HG03354 (cell line): ENCODE data around the gene UBL3.

Experiments used
- ATAC-seq: cut with Tn5 transposase; IDR thresholded peaks from one replicate; pipeline ENCODE4 v1.9.1; 2021; ENCODE audit warnings: mild to moderate bottlenecking; ENCODE audit not compliant: unreplicated experiment, poor library complexity, severe bottlenecking

UBL3 gene

DNA sequence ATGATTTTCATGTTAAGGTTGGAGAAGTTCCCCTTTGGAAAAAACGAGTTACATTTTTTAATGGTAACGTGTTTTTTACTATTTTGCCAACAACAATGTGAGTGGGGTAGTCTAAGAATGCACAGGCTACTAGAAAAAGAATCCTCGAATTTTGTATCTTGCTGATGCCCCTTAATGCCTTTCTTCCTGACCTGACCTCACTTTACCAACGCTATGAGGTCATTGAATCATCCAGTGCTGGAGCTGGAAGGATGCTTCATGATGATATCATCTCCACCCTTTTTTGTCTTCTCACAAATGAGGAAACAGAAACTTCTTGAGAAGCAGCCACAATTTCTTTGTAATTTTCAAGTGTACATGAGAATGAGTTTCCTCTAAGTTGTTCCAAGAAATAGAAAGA is 8.2 kb upstream of the UBL3 start:
- no peak for ATAC-seq

- no peak for ATAC-seq
Observed at GRCh38 chr13:29858231-29858630, 7.8 kb upstream of the UBL3 start.

GRCh38 chr13:29857085-29857484 is 6.7 kb upstream of the UBL3 start:
- ATAC-seq = no peak

GRCh38 chr13:29856426-29856825 is 6.0 kb upstream of the UBL3 start:
- no peak for ATAC-seq

- ATAC-seq = no peak
Observed at GRCh38 chr13:29855784-29856183, 5.4 kb upstream of the UBL3 start.

GRCh38 chr13:29855009-29855408 is 4.6 kb upstream of the UBL3 start:
- no peak for ATAC-seq

- no peak for ATAC-seq
Observed at GRCh38 chr13:29853131-29853530, 2.7 kb upstream of the UBL3 start.

GRCh38 chr13:29852472-29853054 is 2.1 kb upstream of the UBL3 start:
- no peak for ATAC-seq

DNA sequence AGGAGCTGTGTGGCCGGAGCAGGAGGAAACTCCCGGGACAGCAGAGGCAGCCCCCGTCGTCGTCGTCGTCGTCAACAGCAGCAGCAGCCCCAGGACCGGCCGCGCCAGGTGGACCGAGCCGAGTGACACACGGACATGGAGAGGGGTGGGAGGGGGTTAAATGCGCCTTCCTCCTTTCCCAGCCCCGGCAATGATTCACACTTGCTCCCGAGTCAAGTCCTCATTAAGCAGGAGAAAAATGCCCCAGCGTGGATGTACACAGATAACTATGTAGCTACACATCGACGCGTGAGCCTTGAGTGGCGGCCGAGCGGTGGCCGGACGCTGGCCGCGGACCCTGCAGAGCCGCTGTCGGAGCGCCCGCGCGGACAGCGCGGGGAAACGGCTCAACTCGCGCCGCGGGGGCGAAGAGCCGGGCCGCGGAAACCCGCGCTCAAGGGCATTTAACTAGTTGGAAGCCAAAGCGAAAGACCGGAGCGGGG is 645 bp downstream of the UBL3 start:
- peak; percentile 38 for ATAC-seq

DNA sequence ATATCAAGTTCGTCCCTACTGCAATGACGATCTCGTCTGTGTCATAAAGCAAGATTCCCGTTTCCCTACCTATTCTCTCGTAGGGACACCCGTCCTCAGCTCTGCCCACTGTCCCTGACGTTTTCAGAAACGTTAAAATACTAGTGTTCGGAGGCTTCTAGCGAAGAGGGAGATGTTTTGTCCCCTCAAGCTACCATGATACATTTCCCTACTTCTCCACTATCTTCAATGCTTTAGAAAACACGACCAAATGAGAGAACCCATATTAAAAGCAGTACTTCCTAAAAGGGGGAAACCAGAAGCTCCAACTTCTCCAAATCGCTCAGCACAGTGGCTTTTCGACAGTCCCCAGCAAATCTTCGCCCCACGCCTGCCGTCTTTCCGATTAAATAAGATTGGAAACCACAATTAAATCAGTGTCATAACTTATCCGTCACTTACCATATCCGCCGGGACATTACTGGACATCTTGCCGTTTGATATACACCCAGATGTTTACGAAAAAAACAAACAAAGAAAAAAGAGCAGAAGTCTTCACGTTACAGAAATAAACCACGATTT is 1.3 kb downstream of the UBL3 start:
- ATAC-seq = peak; percentile 7

- no peak for ATAC-seq
Observed at GRCh38 chr13:29847501-29847983, 2.9 kb downstream of the UBL3 start.

GRCh38 chr13:29846475-29847256 is 3.8 kb downstream of the UBL3 start:
- no peak for ATAC-seq

GRCh38 chr13:29845440-29846056 is 4.9 kb downstream of the UBL3 start:
- no peak for ATAC-seq

GRCh38 chr13:29844441-29844840 is 6.0 kb downstream of the UBL3 start:
- no peak for ATAC-seq

GRCh38 chr13:29840585-29840984 is 9.8 kb downstream of the UBL3 start:
- no peak for ATAC-seq

DNA sequence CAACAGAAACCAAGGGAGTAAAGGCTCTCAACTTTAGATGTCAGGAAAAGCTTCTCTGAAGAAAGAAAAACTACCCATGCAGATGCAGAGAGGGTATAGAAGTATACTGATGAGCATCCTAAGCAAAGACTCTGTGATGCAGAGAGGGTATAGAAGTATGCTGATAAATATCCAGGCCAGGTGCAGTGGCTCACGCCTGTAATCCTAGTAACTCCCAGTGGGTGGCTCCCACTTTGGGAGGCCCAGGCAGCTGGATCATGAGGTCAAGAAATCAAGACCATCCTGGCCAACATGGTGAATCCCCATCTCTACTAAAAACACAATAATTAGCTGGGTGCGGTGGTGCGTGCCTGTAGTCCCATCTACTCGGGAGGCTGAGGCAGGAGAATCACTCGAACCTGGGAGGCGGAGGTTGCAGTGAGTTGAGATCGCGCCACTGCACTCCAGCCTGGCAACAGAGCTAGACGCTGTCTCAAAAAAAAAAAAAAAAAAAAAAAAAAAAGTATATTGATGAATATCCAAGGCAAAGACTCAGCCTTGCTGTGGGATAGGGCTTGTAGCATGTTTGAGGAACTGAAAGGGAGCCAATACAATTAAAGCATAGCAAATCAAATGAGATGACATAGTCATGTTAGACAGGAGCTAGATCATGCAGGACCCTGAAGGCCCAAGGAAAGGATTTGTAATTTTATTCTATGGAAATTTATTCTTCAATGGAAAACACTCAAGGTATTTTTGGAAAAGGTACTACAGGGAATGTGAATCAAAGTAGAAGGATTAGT is 14.9 kb downstream of the UBL3 start:
- no peak for ATAC-seq

DNA sequence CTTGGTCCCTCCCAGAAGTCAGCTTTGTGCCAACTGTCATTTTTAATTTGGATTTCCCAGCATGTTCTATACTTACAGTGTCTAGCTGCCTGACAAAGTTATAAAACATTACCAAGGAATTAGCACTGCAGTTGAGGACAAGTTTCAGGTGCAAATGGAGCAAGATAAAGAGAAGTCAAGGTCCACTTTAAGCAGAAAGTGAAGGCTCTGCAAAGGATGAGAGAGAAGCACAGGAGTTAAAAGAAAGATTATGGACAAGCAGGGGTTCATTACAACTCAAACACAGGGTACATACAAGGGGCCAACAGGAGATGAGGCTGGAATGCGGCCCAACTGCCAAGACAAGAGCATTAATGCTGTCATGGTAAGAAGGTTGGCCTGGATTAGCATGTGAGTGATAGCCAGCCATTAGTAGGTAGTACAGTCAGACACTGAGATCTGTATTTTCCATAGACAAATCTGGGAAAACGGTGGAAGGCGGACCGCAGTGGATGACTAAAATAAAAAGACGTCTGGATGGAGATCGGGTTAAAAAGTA is 17.6 kb downstream of the UBL3 start:
- no peak for ATAC-seq

DNA sequence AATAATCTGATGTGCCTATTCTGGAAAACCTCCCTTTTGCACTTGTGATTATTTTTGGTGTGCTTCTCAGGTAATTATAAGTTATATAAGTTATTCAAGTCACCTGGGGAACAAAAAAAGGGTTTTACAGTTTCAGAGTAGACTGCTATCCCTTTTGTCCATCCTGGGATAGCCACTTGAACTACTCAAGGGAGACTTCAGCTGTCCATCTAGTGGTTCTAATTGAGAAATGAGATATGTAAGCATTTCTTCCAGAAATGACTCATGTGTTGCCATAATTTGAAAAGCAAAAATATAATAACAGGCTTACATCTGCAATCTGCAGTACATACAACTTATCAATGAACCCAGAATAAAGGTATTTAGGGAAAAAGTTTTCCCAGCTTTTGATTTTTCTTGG is 20.4 kb downstream of the UBL3 start:
- no peak for ATAC-seq

DNA sequence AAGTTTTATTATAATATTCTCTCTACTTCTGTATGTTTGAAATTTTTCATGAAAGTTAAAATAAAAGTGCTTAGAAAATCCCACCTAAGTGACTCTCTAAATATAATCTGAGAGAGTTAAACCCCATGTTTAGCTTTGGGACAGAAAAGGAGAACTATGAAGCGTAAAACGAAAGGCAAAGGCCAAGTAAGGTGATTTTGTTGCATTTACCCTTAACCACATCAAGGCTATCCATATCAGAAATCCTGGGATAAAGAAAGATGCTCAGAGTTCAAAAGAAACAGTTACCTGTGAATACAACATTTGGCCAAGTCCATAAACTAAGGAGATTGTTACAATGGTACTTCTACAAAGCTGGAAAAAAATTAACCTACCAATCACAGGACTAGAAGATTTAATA is 31.3 kb downstream of the UBL3 start:
- no peak for ATAC-seq
